ENCODE data around the gene RFX4. TPM values are rescaled to one million over a fixed set of nuclear protein-coding genes. Genes with fewer than 3 reads are reported as not detected.

RFX4 gene
- total RNA-seq, 4 donors from 2014 or later: not detected

GRCh38 chr12:106564678-106565329, 18.0 kb upstream of the RFX4 start:
- intact Hi-C loops (cut with DNase I; ENCODE audit: low total_unique reads) (no loop called here), in situ Hi-C loops (cut with MboI; ENCODE audit: low sequenced_read_pairs in 4 of 4) (no loop called here)
- H3K27ac ChIP-seq: no peak overlapping the region
- H3K36me3 ChIP-seq: no peaks in the 10 kb centered on the region
- no peaks in the 10 kb centered on the region for H3K4me1 ChIP-seq
- H3K4me3 ChIP-seq: no peak overlapping the region
- H3K9me3 ChIP-seq: no peaks in the 10 kb centered on the region
- TF ChIP-seq, protein P1, sequence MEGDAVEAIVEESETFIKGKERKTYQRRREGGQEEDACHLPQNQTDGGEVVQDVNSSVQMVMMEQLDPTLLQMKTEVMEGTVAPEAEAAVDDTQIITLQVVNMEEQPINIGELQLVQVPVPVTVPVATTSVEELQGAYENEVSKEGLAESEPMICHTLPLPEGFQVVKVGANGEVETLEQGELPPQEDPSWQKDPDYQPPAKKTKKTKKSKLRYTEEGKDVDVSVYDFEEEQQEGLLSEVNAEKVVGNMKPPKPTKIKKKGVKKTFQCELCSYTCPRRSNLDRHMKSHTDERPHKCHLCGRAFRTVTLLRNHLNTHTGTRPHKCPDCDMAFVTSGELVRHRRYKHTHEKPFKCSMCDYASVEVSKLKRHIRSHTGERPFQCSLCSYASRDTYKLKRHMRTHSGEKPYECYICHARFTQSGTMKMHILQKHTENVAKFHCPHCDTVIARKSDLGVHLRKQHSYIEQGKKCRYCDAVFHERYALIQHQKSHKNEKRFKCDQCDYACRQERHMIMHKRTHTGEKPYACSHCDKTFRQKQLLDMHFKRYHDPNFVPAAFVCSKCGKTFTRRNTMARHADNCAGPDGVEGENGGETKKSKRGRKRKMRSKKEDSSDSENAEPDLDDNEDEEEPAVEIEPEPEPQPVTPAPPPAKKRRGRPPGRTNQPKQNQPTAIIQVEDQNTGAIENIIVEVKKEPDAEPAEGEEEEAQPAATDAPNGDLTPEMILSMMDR (IDR thresholded peaks at IDR 0.05 in 4 of 5, conservative IDR thresholded peaks at IDR 0.05 in 1 of 5): no peak
- no peak for TF ChIP-seq POLR2A (IDR thresholded peaks at IDR 0.05)
- DNase-seq (no peak), ATAC-seq (no peak)
- H3K27me3 ChIP-seq: peaks cover 0 to 4% (median 0%) of the 10 kb centered on the region in 3 donors

- Histone ChIP-seq H3K4me1 (no peaks in the 10 kb centered on the region), H3K9me3 (no peaks in the 10 kb centered on the region), H3K36me3 (no peaks in the 10 kb centered on the region), H3K27me3 (peaks cover 0 to 4% (median 0%) of the 10 kb centered on the region in 3 donors), H3K27ac (no peak overlapping the region), H3K4me3 (no peak overlapping the region)
- intact Hi-C loops (cut with DNase I; ENCODE audit: low total_unique reads): no loop called here
- TF ChIP-seq, protein P1 (IDR thresholded peaks at IDR 0.05 in 4 of 5, conservative IDR thresholded peaks at IDR 0.05 in 1 of 5): no peak
- no peak for TF ChIP-seq POLR2A (IDR thresholded peaks at IDR 0.05)
- in situ Hi-C loops (cut with MboI; ENCODE audit: low sequenced_read_pairs in 4 of 4): no loop called here
- DNase-seq (no peak), ATAC-seq (no peak)
These were observed 16.0 kb upstream of the RFX4 start for GRCh38 chr12:106566771-106567170.

GRCh38 chr12:106573239-106573638, 9.6 kb upstream of the RFX4 start:
- intact Hi-C loops (cut with DNase I; ENCODE audit: low total_unique reads): no loop called here
- no peak for DNase-seq
- TF ChIP-seq, protein P1 (IDR thresholded peaks at IDR 0.05 in 4 of 5, conservative IDR thresholded peaks at IDR 0.05 in 1 of 5): no peak
- no peak for TF ChIP-seq POLR2A (IDR thresholded peaks at IDR 0.05)
- Histone ChIP-seq H3K27me3 (peaks cover 0 to 6% (median 5%) of the 10 kb centered on the region in 3 donors), H3K4me3 (no peak overlapping the region), H3K4me1 (no peaks in the 10 kb centered on the region), H3K27ac (no peak overlapping the region), H3K36me3 (no peaks in the 10 kb centered on the region), H3K9me3 (no peaks in the 10 kb centered on the region)
- in situ Hi-C loops (cut with MboI; ENCODE audit: low sequenced_read_pairs in 4 of 4): no loop called here
- no peak for ATAC-seq

- H3K27me3 ChIP-seq: peaks cover 30 to 40% (median 34%) of the 10 kb centered on the region in 3 donors
- in situ Hi-C loops (cut with MboI; ENCODE audit: low sequenced_read_pairs in 4 of 4): no loop called here
- H3K4me1 ChIP-seq: peaks cover 3 to 15% of the 10 kb centered on the region in 2 donors
- no peaks in the 10 kb centered on the region for H3K9me3 ChIP-seq
- H3K27ac ChIP-seq: no peak overlapping the region
- ATAC-seq: no peak
- TF ChIP-seq POLR2A (IDR thresholded peaks at IDR 0.05): no peak
- TF ChIP-seq, protein P1 (IDR thresholded peaks at IDR 0.05 in 4 of 5, conservative IDR thresholded peaks at IDR 0.05 in 1 of 5): no peak
- no peak overlapping the region for H3K4me3 ChIP-seq
- DNase-seq: no peak
- no peaks in the 10 kb centered on the region for H3K36me3 ChIP-seq
- intact Hi-C loops (cut with DNase I; ENCODE audit: low total_unique reads): no loop called here
These were observed 6.0 kb upstream of the RFX4 start for GRCh38 chr12:106576848-106577247.

All from gastrocnemius medialis (tissue), 4 donors.